Glutamatergic neuron (in vitro differentiated cells): ENCODE measurements around the gene ADORA1. TPM values are rescaled to one million over a fixed set of nuclear protein-coding genes. Genes with fewer than 3 reads are reported as not detected.

Experiments used
- DNase-seq: peaks from one replicate; pipeline ENCODE4 v3.0.0; 2022
- H3K27ac Mint-ChIP-seq: one replicate; pipeline ENCODE4 v1.8.0; 2020; ENCODE audit warnings: mild to moderate bottlenecking, mixed read lengths, inconsistent platforms; ENCODE audit not compliant: unreplicated experiment
- H3K27me3 Mint-ChIP-seq: one replicate; pipeline ENCODE4 v1.8.0; 2020; ENCODE audit warnings: mild to moderate bottlenecking, moderate library complexity, mixed read lengths, inconsistent platforms; ENCODE audit not compliant: unreplicated experiment
- H3K36me3 Mint-ChIP-seq: one replicate; pipeline ENCODE4 v1.8.0; 2020; ENCODE audit warnings: mild to moderate bottlenecking, mixed read lengths, inconsistent platforms; ENCODE audit not compliant: unreplicated experiment
- H3K4me1 Mint-ChIP-seq: one replicate; pipeline ENCODE4 v1.8.0; 2020; ENCODE audit warnings: mild to moderate bottlenecking, low read depth, mixed read lengths, inconsistent platforms; ENCODE audit not compliant: unreplicated experiment
- H3K4me3 Mint-ChIP-seq: one replicate; pipeline ENCODE4 v1.8.0; 2020; ENCODE audit warnings: mild to moderate bottlenecking, mixed read lengths, inconsistent platforms; ENCODE audit not compliant: unreplicated experiment
- H3K9me3 Mint-ChIP-seq: one replicate; pipeline ENCODE4 v1.8.0; 2020; ENCODE audit warnings: mild to moderate bottlenecking, moderate library complexity, mixed read lengths, inconsistent platforms; ENCODE audit not compliant: unreplicated experiment
- CTCF ChIP-seq: fragments of 200-600 bp; sonication (generic); IDR thresholded peaks from one replicate; pipeline ENCODE4 v1.5.0; 2021; ENCODE audit not compliant: partially characterized antibody, unreplicated experiment
- total RNA-seq: library from RNA; stranded (reverse); fragmentation: NEBNext Ultra II Directional; extraction: Animal tissue kit (Norgen Biotek cat#: 25700); gene quantifications from one replicate; pipeline ENCODE4 v1.2.1, GENCODE V29; 2021; ENCODE audit not compliant: unreplicated experiment

The ADORA1 gene
- total RNA-seq, 1 donor from 2014 or later: 1.2 TPM

GRCh38 chr1:203144661-203145060 lies 17.1 kb downstream of the ADORA1 start:
- no peak for TF ChIP-seq CTCF
- no peak for DNase-seq
- Mint-ChIP-seq H3K36me3 (peaks cover 10% of the 10 kb centered on the region), H3K27ac (no peak overlapping the region), H3K9me3 (peaks cover 2% of the 10 kb centered on the region), H3K4me3 (no peak overlapping the region), H3K4me1 (peaks cover 23% of the 10 kb centered on the region), H3K27me3 (peaks cover 12% of the 10 kb centered on the region)

GRCh38 chr1:203145321-203146041 lies 18.0 kb downstream of the ADORA1 start:
- peaks cover 26% of the 10 kb centered on the region for H3K4me1 Mint-ChIP-seq
- DNase-seq: no peak
- peaks cover 10% of the 10 kb centered on the region for H3K36me3 Mint-ChIP-seq
- peaks cover 15% of the 10 kb centered on the region for H3K27me3 Mint-ChIP-seq
- no peak overlapping the region for H3K4me3 Mint-ChIP-seq
- TF ChIP-seq CTCF: no peak
- peaks cover 2% of the 10 kb centered on the region for H3K9me3 Mint-ChIP-seq
- H3K27ac Mint-ChIP-seq: no peak overlapping the region

GRCh38 chr1:203146042-203146369 lies 18.5 kb downstream of the ADORA1 start:
- Mint-ChIP-seq H3K27me3 (peaks cover 15% of the 10 kb centered on the region), H3K4me1 (peaks cover 26% of the 10 kb centered on the region), H3K4me3 (no peak overlapping the region), H3K27ac (no peak overlapping the region), H3K36me3 (peaks cover 10% of the 10 kb centered on the region), H3K9me3 (peaks cover 2% of the 10 kb centered on the region)
- no peak for TF ChIP-seq CTCF
- DNase-seq: no peak

- Mint-ChIP-seq H3K9me3 (peaks cover 2% of the 10 kb centered on the region), H3K27ac (no peak overlapping the region), H3K4me1 (peaks cover 26% of the 10 kb centered on the region), H3K4me3 (no peak overlapping the region), H3K27me3 (peaks cover 15% of the 10 kb centered on the region), H3K36me3 (peaks cover 10% of the 10 kb centered on the region)
- TF ChIP-seq CTCF: no peak
- no peak for DNase-seq
Observed at GRCh38 chr1:203146537-203146936, 19.0 kb downstream of the ADORA1 start.

- H3K27me3 Mint-ChIP-seq: peaks cover 15% of the 10 kb centered on the region
- peaks cover 2% of the 10 kb centered on the region for H3K9me3 Mint-ChIP-seq
- peaks cover 5% of the 10 kb centered on the region for H3K36me3 Mint-ChIP-seq
- no peak for DNase-seq
- no peak for TF ChIP-seq CTCF
- H3K27ac Mint-ChIP-seq: peak overlapping the region; percentile 6
- H3K4me1 Mint-ChIP-seq: peaks cover 31% of the 10 kb centered on the region
- H3K4me3 Mint-ChIP-seq: peak overlapping the region; percentile 2
Observed at GRCh38 chr1:203147376-203147775, 19.9 kb downstream of the ADORA1 start.
